K562 (cell line): ENCODE measurements around the gene SPRR1A. TPM values are rescaled to one million over a fixed set of nuclear protein-coding genes. Genes with fewer than 3 reads are reported as not detected.

ENCODE experiments used
- ATAC-seq: fragments of 200-7000 bp; cut with Tn5 transposase; 3 replicates; pipeline ENCODE4 v1.9.1; 2020; ENCODE audit warnings: moderate library complexity
- BruUV-seq: library from RNA; stranded (reverse); fragments of 400-500 nt; replicated peaks from 2 replicates; lab custom pipeline; 2021; lab: Mats Ljungman, UMichigan
- CTCF ChIA-PET: fragments of 300-600 bp; formaldehyde crosslinking; extraction: SDS; loops from one replicate; lab custom pipeline; 2021; ENCODE audit warnings: low intra/inter-chr PET ratio; lab: Yijun Ruan, JAX
- POLR2A ChIA-PET: fragments of 300-600, 350-650 bp; sonication (Branson Sonifier 250); formaldehyde crosslinking; extraction: SDS; loops from one replicate; lab custom pipeline; 2021; ENCODE audit warnings: antibody characterized with exemption, inconsistent platforms; lab: Yijun Ruan, JAX
- DNase-seq, 4 experiments: peaks; one replicate each; pipeline versions ENCODE4 v3.0.0 to v3.0.0-alpha.2; 2011 to 2018; ENCODE audit warnings: low spot score in 3 of 4, mixed read lengths in 3 of 4; ENCODE audit errors: extremely low read depth in 1 of 4
- FAIRE-seq: peaks from 2 replicates; lab custom pipeline; 2011; peaks lifted over from hg19 to GRCh38; lab: Jason Lieb, UNC
- H2AFZ ChIP-seq: 2 replicates; pipeline ENCODE4 v1.6.0; 2011; ENCODE audit warnings: low read depth, low read length, control low read depth, inconsistent platforms
- H3K27ac ChIP-seq: fragments of 200-600 bp; 3 replicates; pipeline ENCODE4 v1.8.0; 2011; ENCODE audit warnings: low read depth, mild to moderate bottlenecking, control low read depth, inconsistent platforms, low read length, moderate library complexity, mixed read lengths; ENCODE audit errors: extremely low read depth
- H3K27me3 ChIP-seq, 2 experiments: fragments of 300-600 bp in 1 of 2; 2 replicates in 1 of 2; 3 replicates in 1 of 2; pipeline versions ENCODE4 v1.6.0 to v1.8.0; 2011; ENCODE audit warnings: inconsistent platforms in 2 of 2, low read length in 2 of 2, mild to moderate bottlenecking in 1 of 2, mixed read lengths in 1 of 2, moderate library complexity in 1 of 2; ENCODE audit not compliant: control insufficient read depth in 2 of 2, insufficient read depth in 2 of 2
- H3K36me3 ChIP-seq: fragments of 300-600 bp; 3 replicates; pipeline ENCODE4 v1.8.0; 2011; ENCODE audit warnings: mild to moderate bottlenecking, low read length, inconsistent platforms; ENCODE audit not compliant: control insufficient read depth, insufficient read depth
- H3K4me1 ChIP-seq, 2 experiments: fragments of 200-600 bp in 1 of 2; replicated peaks in 1 of 2; 2 replicates in 1 of 2; 3 replicates in 1 of 2; pipeline versions ENCODE4 v1.5.1 to v1.8.0; 2011; ENCODE audit warnings: inconsistent platforms in 2 of 2, low read length in 2 of 2, mild to moderate bottlenecking in 1 of 2, mixed read lengths in 1 of 2, moderate library complexity in 1 of 2; ENCODE audit not compliant: control insufficient read depth in 2 of 2, insufficient read depth in 2 of 2
- H3K4me2 ChIP-seq: 2 replicates; pipeline ENCODE4 v1.6.1; 2011; ENCODE audit warnings: low read length, control low read depth, inconsistent platforms, mixed read lengths; ENCODE audit not compliant: insufficient read depth
- H3K4me3 ChIP-seq: fragments of 200-600 bp; sonication (generic), shearing (Covaris generic); 2 replicates; pipeline ENCODE4 v1.5.1; 2016; ENCODE audit warnings: control low read depth, inconsistent platforms
- H3K79me2 ChIP-seq: fragments of 200-600 bp; 3 replicates; pipeline ENCODE4 v1.8.0; 2011; ENCODE audit warnings: low read length, inconsistent platforms; ENCODE audit not compliant: control insufficient read depth, insufficient read depth
- H3K9ac ChIP-seq, 2 experiments: 2 replicates each; pipeline versions ENCODE4 v1.6.0 to v1.6.1; 2011; ENCODE audit warnings: low read depth in 2 of 2, low read length in 2 of 2, control low read depth in 1 of 2, inconsistent platforms in 1 of 2, mild to moderate bottlenecking in 1 of 2, mixed read lengths in 1 of 2; ENCODE audit not compliant: insufficient read depth in 1 of 2
- H3K9me1 ChIP-seq: one replicate; pipeline ENCODE4 v1.6.0; 2011; ENCODE audit warnings: inconsistent platforms, mild to moderate bottlenecking, low read length, moderate library complexity; ENCODE audit not compliant: control insufficient read depth, insufficient read depth
- H3K9me3 ChIP-seq: replicated peaks from 2 replicates; pipeline ENCODE4 v1.5.1; 2011; ENCODE audit warnings: low read depth, low read length, inconsistent platforms; ENCODE audit not compliant: control insufficient read depth, insufficient read depth
- H4K20me1 ChIP-seq: replicated peaks from 2 replicates; pipeline ENCODE4 v1.6.1; 2011; ENCODE audit warnings: low read length, inconsistent platforms, mixed read lengths; ENCODE audit not compliant: control insufficient read depth, insufficient read depth
- CBX8 ChIP-seq: fragments of 200-600 bp; sonication (generic); IDR thresholded peaks from 2 replicates; pipeline ENCODE4 v1.6.1; 2012; ENCODE audit warnings: borderline replicate concordance, mixed run types, low read depth, mild to moderate bottlenecking, moderate library complexity, mixed read lengths, low read length, control low read depth, inconsistent platforms; ENCODE audit not compliant: poor library complexity, severe bottlenecking; ENCODE audit errors: extremely low read depth
- DLX4 ChIP-seq: fragments of 250-450 bp; sonication (Bioruptor Pico); IDR thresholded peaks from 2 replicates; pipeline ENCODE4 v1.6.1; 2021; ENCODE audit warnings: mild to moderate bottlenecking
- ELF1 ChIP-seq: fragments of 200-800 bp; sonication (Bioruptor generic); IDR thresholded peaks from 2 replicates; pipeline ENCODE4 v1.6.1; 2016; ENCODE audit warnings: missing genetic modification characterization, missing compliant biosample characterization
- HNRNPUL1 ChIP-seq: fragments of 200-400 bp; formaldehyde crosslinking; IDR thresholded peaks from 2 replicates; pipeline ENCODE4 v1.6.1; 2017; ENCODE audit warnings: low read length
- ILF3 ChIP-seq: fragments of 450-650 bp; IDR thresholded peaks from 2 replicates; pipeline ENCODE4 v1.6.1; 2018; ENCODE audit warnings: antibody characterized with exemption, mild to moderate bottlenecking, moderate library complexity, borderline replicate concordance
- L3MBTL2 ChIP-seq: fragments of 450-650 bp; IDR thresholded peaks from 2 replicates; pipeline ENCODE4 v1.6.1; 2016; ENCODE audit warnings: mild to moderate bottlenecking, moderate library complexity
- MED1 ChIP-seq: sonication (generic); formaldehyde crosslinking; IDR thresholded peaks from 2 replicates; pipeline ENCODE4 v1.8.1; 2023; ENCODE audit warnings: missing genetic modification reagents, borderline replicate concordance
- NR0B1 ChIP-seq: fragments of 450-650 bp; IDR thresholded peaks from one replicate; pipeline ENCODE4 v1.6.1; 2018; ENCODE audit warnings: mild to moderate bottlenecking, moderate library complexity; ENCODE audit not compliant: partially characterized antibody
- RBM34 ChIP-seq: fragments of 200-400 bp; formaldehyde crosslinking; IDR thresholded peaks from 2 replicates; pipeline ENCODE4 v1.6.1; 2018; ENCODE audit warnings: low read length, borderline replicate concordance; ENCODE audit not compliant: insufficient read depth
- SOX6 ChIP-seq: fragments of 450-650 bp; IDR thresholded peaks from 2 replicates; pipeline ENCODE4 v1.6.1; 2014; ENCODE audit warnings: mild to moderate bottlenecking
- ZBTB7A ChIP-seq: IDR thresholded peaks from 2 replicates; pipeline ENCODE4 v1.6.1; 2011; ENCODE audit warnings: low read depth, mild to moderate bottlenecking, low read length, moderate library complexity, borderline replicate concordance; ENCODE audit not compliant: control insufficient read depth
- ZNF655 ChIP-seq: fragments of 250-450 bp; sonication (Bioruptor Pico); IDR thresholded peaks from 2 replicates; pipeline ENCODE4 v1.5.0; 2021
- ZNF778 ChIP-seq: fragments of 450-650 bp; formaldehyde crosslinking; IDR thresholded peaks from 2 replicates; pipeline ENCODE4 v1.4.0; 2020; ENCODE audit warnings: mild to moderate bottlenecking, moderate library complexity
- WGBS: fragments of 100-300 bp; shearing (Covaris generic); methylation state at CpG from one replicate; pipeline ENCODE4 v1.1.6; 2016; ENCODE audit warnings: low coverage, mixed read lengths; ENCODE audit not compliant: insufficient coverage; ENCODE audit errors: missing lambda C conversion rate; 5-methylcytosine and 5-hydroxymethylcytosine counted together
- in situ Hi-C: fragments of 300-500 bp; cut with MboI; formaldehyde crosslinking; loops from 4 replicates; pipeline ENCODE4 v1.15.0; 2018; ENCODE audit warnings: inconsistent platforms, mixed read lengths
- intact Hi-C: fragments of 100-400 bp; cut with micrococcal nuclease; formaldehyde crosslinking; loops from 2 replicates; pipeline ENCODE4 v1.14.2; 2022
- polyA plus RNA-seq, 8 experiments: library from polyadenylated mRNA; depleted of rRNA in 4 of 8; stranded (reverse) in 5 of 8; unstranded in 3 of 8; fragments of >200 nt; fragmentation: Nextera tagmentation in 2 of 8; fragmentation: Illumina TruSeq in 1 of 8; extraction: Ambion mirVana in 2 of 8; extraction: Trizol in 1 of 8; gene quantifications; 2 replicates each; pipeline versions ENCODE4 v1.2.1 to v1.2.3, GENCODE V29; 2011 to 2014; ENCODE audit warnings: inconsistent platforms in 1 of 8, missing spikeins in 1 of 8
- total RNA-seq, 7 experiments: library from RNA; depleted of rRNA in 6 of 7; stranded (reverse); fragments of >200 nt in 6 of 7; fragmentation: Illumina TruSeq in 2 of 7; extraction: Trizol in 2 of 7; gene quantifications; 2 replicates each; pipeline versions ENCODE4 v1.2.1 to v1.2.3, GENCODE V29; 2011 to 2021; ENCODE audit warnings: low replicate concordance in 1 of 7
- TF ChIP-seq, protein P1 (sequence below), 2 experiments: fragments of 450-650 bp; IDR thresholded peaks; 2 replicates each; pipeline ENCODE4 v1.6.1; 2018; ENCODE audit warnings: mild to moderate bottlenecking in 2 of 2, low read depth in 1 of 2; ENCODE audit not compliant: partially characterized antibody in 2 of 2

The SPRR1A gene
- total and polyA plus RNA-seq, 9 of the 15 experiments (the other 6 are each of a cell fraction or from before 2014, with no cell fraction given) = not detected

DNA sequence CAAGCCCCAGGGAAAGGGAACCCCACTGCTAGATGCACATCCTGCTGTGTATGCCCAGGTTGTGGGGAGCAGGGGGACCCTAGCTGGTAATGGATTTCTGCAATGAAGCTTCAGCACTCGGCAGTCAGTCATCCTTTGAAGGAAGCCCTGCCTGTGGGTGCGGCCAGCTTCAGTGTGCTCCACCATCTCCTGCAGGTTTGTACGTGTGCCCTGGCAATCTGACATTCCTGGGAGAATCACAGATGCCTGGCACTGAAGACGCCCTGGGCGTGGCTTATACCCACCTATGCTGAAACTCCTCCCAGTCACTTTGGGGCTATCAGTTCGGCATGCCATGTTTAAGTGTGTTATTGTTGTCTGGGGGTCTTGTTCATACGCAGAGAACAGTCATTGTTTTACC lies 30.1 kb upstream of the SPRR1A start:
- no peak overlapping the region for H2AFZ ChIP-seq
- H3K9me1 ChIP-seq = peaks cover 3% of the 10 kb centered on the region
- no peak overlapping the region for H3K4me2 ChIP-seq
- no peaks in the 10 kb centered on the region for H3K9me3 ChIP-seq
- H3K9ac ChIP-seq = no peak overlapping the region
- DNase-seq = no peak
- no TSS peak for BruUV-seq
- ChIA-PET CTCF (no interaction called here), POLR2A (no interaction called here)
- no peak for FAIRE-seq
- intact Hi-C loops = no loop called here
- in situ Hi-C loops = loop anchor here (25.0 kb wide), 1 partner anchor 234 kb away; no protein-coding TSS in a partner anchor
- no peak overlapping the region for H3K4me3 ChIP-seq
- no peaks in the 10 kb centered on the region for H4K20me1 ChIP-seq
- no peak overlapping the region for H3K27ac ChIP-seq
- no peaks in the 10 kb centered on the region for H3K36me3 ChIP-seq
- H3K79me2 ChIP-seq = no peaks in the 10 kb centered on the region
- no peaks in the 10 kb centered on the region for H3K4me1 ChIP-seq
- no peak for ATAC-seq
- H3K27me3 ChIP-seq = peaks cover 2 to 7% of the 10 kb centered on the region in 2 experiments; a peak in 2 of 5 replicates
- WGBS = 2% methylated on average over 7 of the region's 7 CpGs
- TF ChIP-seq ELF1 (tag) (no peak), ILF3 (no peak), DLX4 (CRISPR knock-in tag) (no peak), ZNF778 (CRISPR knock-in tag) (no peak), MED1 (CRISPR knock-in tag) (no peak), ZBTB7A (no peak), L3MBTL2 (no peak), ZNF655 (no peak), CBX8 (no peak), NR0B1 (no peak), HNRNPUL1 (no peak), SOX6 (no peak), RBM34 (no peak)
- TF ChIP-seq, protein P1, sequence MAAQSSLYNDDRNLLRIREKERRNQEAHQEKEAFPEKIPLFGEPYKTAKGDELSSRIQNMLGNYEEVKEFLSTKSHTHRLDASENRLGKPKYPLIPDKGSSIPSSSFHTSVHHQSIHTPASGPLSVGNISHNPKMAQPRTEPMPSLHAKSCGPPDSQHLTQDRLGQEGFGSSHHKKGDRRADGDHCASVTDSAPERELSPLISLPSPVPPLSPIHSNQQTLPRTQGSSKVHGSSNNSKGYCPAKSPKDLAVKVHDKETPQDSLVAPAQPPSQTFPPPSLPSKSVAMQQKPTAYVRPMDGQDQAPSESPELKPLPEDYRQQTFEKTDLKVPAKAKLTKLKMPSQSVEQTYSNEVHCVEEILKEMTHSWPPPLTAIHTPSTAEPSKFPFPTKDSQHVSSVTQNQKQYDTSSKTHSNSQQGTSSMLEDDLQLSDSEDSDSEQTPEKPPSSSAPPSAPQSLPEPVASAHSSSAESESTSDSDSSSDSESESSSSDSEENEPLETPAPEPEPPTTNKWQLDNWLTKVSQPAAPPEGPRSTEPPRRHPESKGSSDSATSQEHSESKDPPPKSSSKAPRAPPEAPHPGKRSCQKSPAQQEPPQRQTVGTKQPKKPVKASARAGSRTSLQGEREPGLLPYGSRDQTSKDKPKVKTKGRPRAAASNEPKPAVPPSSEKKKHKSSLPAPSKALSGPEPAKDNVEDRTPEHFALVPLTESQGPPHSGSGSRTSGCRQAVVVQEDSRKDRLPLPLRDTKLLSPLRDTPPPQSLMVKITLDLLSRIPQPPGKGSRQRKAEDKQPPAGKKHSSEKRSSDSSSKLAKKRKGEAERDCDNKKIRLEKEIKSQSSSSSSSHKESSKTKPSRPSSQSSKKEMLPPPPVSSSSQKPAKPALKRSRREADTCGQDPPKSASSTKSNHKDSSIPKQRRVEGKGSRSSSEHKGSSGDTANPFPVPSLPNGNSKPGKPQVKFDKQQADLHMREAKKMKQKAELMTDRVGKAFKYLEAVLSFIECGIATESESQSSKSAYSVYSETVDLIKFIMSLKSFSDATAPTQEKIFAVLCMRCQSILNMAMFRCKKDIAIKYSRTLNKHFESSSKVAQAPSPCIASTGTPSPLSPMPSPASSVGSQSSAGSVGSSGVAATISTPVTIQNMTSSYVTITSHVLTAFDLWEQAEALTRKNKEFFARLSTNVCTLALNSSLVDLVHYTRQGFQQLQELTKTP (IDR thresholded peaks at IDR 0.05; ENCODE audit: low read depth in 1 of 2, partially characterized antibody in 2 of 2) = no peak
